ENCODE data around the gene OPA1.

DNA sequence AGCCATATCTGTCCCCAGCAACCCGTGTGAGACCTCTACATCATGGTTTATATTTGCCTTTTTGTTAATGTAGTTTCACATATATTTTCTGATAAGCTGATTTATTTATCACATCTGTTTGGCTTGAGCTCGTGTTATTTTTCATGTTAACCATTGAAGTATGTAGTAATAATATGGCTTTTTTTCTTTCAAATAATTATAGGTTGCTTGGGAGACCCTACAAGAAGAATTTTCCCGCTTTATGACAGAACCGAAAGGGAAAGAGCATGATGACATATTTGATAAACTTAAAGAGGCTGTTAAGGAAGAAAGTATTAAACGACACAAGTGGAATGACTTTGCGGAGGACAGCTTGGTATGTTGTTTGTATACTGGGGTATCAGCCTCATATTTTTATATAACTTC lies 63.9 kb downstream of the OPA1 start:
- TF ChIP-seq, protein P1, sequence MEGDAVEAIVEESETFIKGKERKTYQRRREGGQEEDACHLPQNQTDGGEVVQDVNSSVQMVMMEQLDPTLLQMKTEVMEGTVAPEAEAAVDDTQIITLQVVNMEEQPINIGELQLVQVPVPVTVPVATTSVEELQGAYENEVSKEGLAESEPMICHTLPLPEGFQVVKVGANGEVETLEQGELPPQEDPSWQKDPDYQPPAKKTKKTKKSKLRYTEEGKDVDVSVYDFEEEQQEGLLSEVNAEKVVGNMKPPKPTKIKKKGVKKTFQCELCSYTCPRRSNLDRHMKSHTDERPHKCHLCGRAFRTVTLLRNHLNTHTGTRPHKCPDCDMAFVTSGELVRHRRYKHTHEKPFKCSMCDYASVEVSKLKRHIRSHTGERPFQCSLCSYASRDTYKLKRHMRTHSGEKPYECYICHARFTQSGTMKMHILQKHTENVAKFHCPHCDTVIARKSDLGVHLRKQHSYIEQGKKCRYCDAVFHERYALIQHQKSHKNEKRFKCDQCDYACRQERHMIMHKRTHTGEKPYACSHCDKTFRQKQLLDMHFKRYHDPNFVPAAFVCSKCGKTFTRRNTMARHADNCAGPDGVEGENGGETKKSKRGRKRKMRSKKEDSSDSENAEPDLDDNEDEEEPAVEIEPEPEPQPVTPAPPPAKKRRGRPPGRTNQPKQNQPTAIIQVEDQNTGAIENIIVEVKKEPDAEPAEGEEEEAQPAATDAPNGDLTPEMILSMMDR (IDR thresholded peaks at IDR 0.05): no peak
- TF ChIP-seq POLR2A (IDR thresholded peaks at IDR 0.05): no peak
